K562 (cell line): ENCODE measurements around the gene TPD52L1. TPM values are rescaled to one million over a fixed set of nuclear protein-coding genes. Genes with fewer than 3 reads are reported as not detected.
A peak's percentile ranks its signal among the peaks of the same experiment; 100 is the strongest.

Experiments
- ATAC-seq: fragments of 200-7000 bp; cut with Tn5 transposase; 3 replicates; pipeline ENCODE4 v1.9.1; 2020; ENCODE audit warnings: moderate library complexity
- BruUV-seq: library from RNA; stranded (reverse); fragments of 400-500 nt; replicated peaks from 2 replicates; lab custom pipeline; 2021; lab: Mats Ljungman, UMichigan
- CTCF ChIA-PET: fragments of 300-600 bp; formaldehyde crosslinking; extraction: SDS; loops from one replicate; lab custom pipeline; 2021; ENCODE audit warnings: low intra/inter-chr PET ratio; lab: Yijun Ruan, JAX
- POLR2A ChIA-PET: fragments of 300-600, 350-650 bp; sonication (Branson Sonifier 250); formaldehyde crosslinking; extraction: SDS; loops from one replicate; lab custom pipeline; 2021; ENCODE audit warnings: antibody characterized with exemption, inconsistent platforms; lab: Yijun Ruan, JAX
- DNase-seq, 4 experiments: peaks; one replicate each; pipeline versions ENCODE4 v3.0.0 to v3.0.0-alpha.2; 2011 to 2018; ENCODE audit warnings: low spot score in 3 of 4, mixed read lengths in 3 of 4; ENCODE audit errors: extremely low read depth in 1 of 4
- FAIRE-seq: peaks from 2 replicates; lab custom pipeline; 2011; peaks lifted over from hg19 to GRCh38; lab: Jason Lieb, UNC
- H2AFZ ChIP-seq: 2 replicates; pipeline ENCODE4 v1.6.0; 2011; ENCODE audit warnings: low read depth, low read length, control low read depth, inconsistent platforms
- H3K27ac ChIP-seq: fragments of 200-600 bp; 3 replicates; pipeline ENCODE4 v1.8.0; 2011; ENCODE audit warnings: low read depth, mild to moderate bottlenecking, control low read depth, inconsistent platforms, low read length, moderate library complexity, mixed read lengths; ENCODE audit errors: extremely low read depth
- H3K27me3 ChIP-seq, 2 experiments: fragments of 300-600 bp in 1 of 2; 2 replicates in 1 of 2; 3 replicates in 1 of 2; pipeline versions ENCODE4 v1.6.0 to v1.8.0; 2011; ENCODE audit warnings: inconsistent platforms in 2 of 2, low read length in 2 of 2, mild to moderate bottlenecking in 1 of 2, mixed read lengths in 1 of 2, moderate library complexity in 1 of 2; ENCODE audit not compliant: control insufficient read depth in 2 of 2, insufficient read depth in 2 of 2
- H3K36me3 ChIP-seq: fragments of 300-600 bp; 3 replicates; pipeline ENCODE4 v1.8.0; 2011; ENCODE audit warnings: mild to moderate bottlenecking, low read length, inconsistent platforms; ENCODE audit not compliant: control insufficient read depth, insufficient read depth
- H3K4me1 ChIP-seq, 2 experiments: fragments of 200-600 bp in 1 of 2; replicated peaks in 1 of 2; 2 replicates in 1 of 2; 3 replicates in 1 of 2; pipeline versions ENCODE4 v1.5.1 to v1.8.0; 2011; ENCODE audit warnings: inconsistent platforms in 2 of 2, low read length in 2 of 2, mild to moderate bottlenecking in 1 of 2, mixed read lengths in 1 of 2, moderate library complexity in 1 of 2; ENCODE audit not compliant: control insufficient read depth in 2 of 2, insufficient read depth in 2 of 2
- H3K4me2 ChIP-seq: 2 replicates; pipeline ENCODE4 v1.6.1; 2011; ENCODE audit warnings: low read length, control low read depth, inconsistent platforms, mixed read lengths; ENCODE audit not compliant: insufficient read depth
- H3K4me3 ChIP-seq: fragments of 200-600 bp; sonication (generic), shearing (Covaris generic); 2 replicates; pipeline ENCODE4 v1.5.1; 2016; ENCODE audit warnings: control low read depth, inconsistent platforms
- H3K79me2 ChIP-seq: fragments of 200-600 bp; 3 replicates; pipeline ENCODE4 v1.8.0; 2011; ENCODE audit warnings: low read length, inconsistent platforms; ENCODE audit not compliant: control insufficient read depth, insufficient read depth
- H3K9ac ChIP-seq, 2 experiments: 2 replicates each; pipeline versions ENCODE4 v1.6.0 to v1.6.1; 2011; ENCODE audit warnings: low read depth in 2 of 2, low read length in 2 of 2, control low read depth in 1 of 2, inconsistent platforms in 1 of 2, mild to moderate bottlenecking in 1 of 2, mixed read lengths in 1 of 2; ENCODE audit not compliant: insufficient read depth in 1 of 2
- H3K9me1 ChIP-seq: one replicate; pipeline ENCODE4 v1.6.0; 2011; ENCODE audit warnings: inconsistent platforms, mild to moderate bottlenecking, low read length, moderate library complexity; ENCODE audit not compliant: control insufficient read depth, insufficient read depth
- H3K9me3 ChIP-seq: replicated peaks from 2 replicates; pipeline ENCODE4 v1.5.1; 2011; ENCODE audit warnings: low read depth, low read length, inconsistent platforms; ENCODE audit not compliant: control insufficient read depth, insufficient read depth
- H4K20me1 ChIP-seq: replicated peaks from 2 replicates; pipeline ENCODE4 v1.6.1; 2011; ENCODE audit warnings: low read length, inconsistent platforms, mixed read lengths; ENCODE audit not compliant: control insufficient read depth, insufficient read depth
- BACH1 ChIP-seq: fragments of 200-800 bp; sonication (Bioruptor generic); IDR thresholded peaks from 2 replicates; pipeline ENCODE4 v1.6.1; 2016; ENCODE audit warnings: missing genetic modification characterization, missing compliant biosample characterization
- CBFA2T3 ChIP-seq: fragments of 450-650 bp; IDR thresholded peaks from 2 replicates; pipeline ENCODE4 v1.6.1; 2017
- CBX8 ChIP-seq: fragments of 200-600 bp; sonication (generic); IDR thresholded peaks from 2 replicates; pipeline ENCODE4 v1.6.1; 2012; ENCODE audit warnings: borderline replicate concordance, mixed run types, low read depth, mild to moderate bottlenecking, moderate library complexity, mixed read lengths, low read length, control low read depth, inconsistent platforms; ENCODE audit not compliant: poor library complexity, severe bottlenecking; ENCODE audit errors: extremely low read depth
- CCNT2 ChIP-seq: IDR thresholded peaks from 2 replicates; pipeline ENCODE4 v1.6.1; 2011; ENCODE audit warnings: borderline replicate concordance, low read depth, mild to moderate bottlenecking, moderate library complexity, mixed read lengths, low read length; ENCODE audit not compliant: insufficient read length; ENCODE audit errors: extremely low read depth
- CTBP1 ChIP-seq: fragments of 450-650 bp; IDR thresholded peaks from 2 replicates; pipeline ENCODE4 v1.6.1; 2016; ENCODE audit warnings: borderline replicate concordance
- ESRRA ChIP-seq: fragments of 450-650 bp; IDR thresholded peaks from 2 replicates; pipeline ENCODE4 v1.6.1; 2014; ENCODE audit warnings: low read depth, mild to moderate bottlenecking, moderate library complexity, borderline replicate concordance
- FOSL1 ChIP-seq: fragments of 200-800 bp; sonication (Bioruptor generic); conservative IDR thresholded peaks from 2 replicates; pipeline ENCODE4 v1.6.1; 2016; ENCODE audit warnings: missing genetic modification characterization, missing compliant biosample characterization
- GTF2E2 ChIP-seq: fragments of 200-800 bp; sonication (Bioruptor generic); IDR thresholded peaks from 2 replicates; pipeline ENCODE4 v1.6.1; 2016; ENCODE audit warnings: missing genetic modification characterization, missing compliant biosample characterization
- HNRNPH1 ChIP-seq: fragments of 200-400 bp; formaldehyde crosslinking; optimal IDR thresholded peaks from 2 replicates; pipeline ENCODE3; 2017; ENCODE audit warnings: low read depth, mild to moderate bottlenecking, low read length, moderate library complexity
- IRF9 ChIP-seq: fragments of 450-650 bp; IDR thresholded peaks from 2 replicates; pipeline ENCODE4 v1.6.1; 2016; ENCODE audit warnings: missing biosample characterization, missing genetic modification characterization
- NFRKB ChIP-seq: fragments of 450-650 bp; IDR thresholded peaks from 2 replicates; pipeline ENCODE4 v1.6.1; 2016; ENCODE audit warnings: low read depth
- ZNF134 ChIP-seq: fragments of 250-450 bp; sonication (Bioruptor Pico); conservative IDR thresholded peaks from 2 replicates; pipeline ENCODE4 v1.4.0; 2020
- ZNF766 ChIP-seq: fragments of 200-800 bp; sonication (Bioruptor generic); conservative IDR thresholded peaks from 2 replicates; pipeline ENCODE4 v1.6.1; 2016; ENCODE audit warnings: missing genetic modification characterization, missing compliant biosample characterization
- WGBS: fragments of 100-300 bp; shearing (Covaris generic); methylation state at CpG from one replicate; pipeline ENCODE4 v1.1.6; 2016; ENCODE audit warnings: low coverage, mixed read lengths; ENCODE audit not compliant: insufficient coverage; ENCODE audit errors: missing lambda C conversion rate; 5-methylcytosine and 5-hydroxymethylcytosine counted together
- in situ Hi-C: fragments of 300-500 bp; cut with MboI; formaldehyde crosslinking; loops from 4 replicates; pipeline ENCODE4 v1.15.0; 2018; ENCODE audit warnings: inconsistent platforms, mixed read lengths
- intact Hi-C: fragments of 100-400 bp; cut with micrococcal nuclease; formaldehyde crosslinking; loops from 2 replicates; pipeline ENCODE4 v1.14.2; 2022
- polyA plus RNA-seq, 8 experiments: library from polyadenylated mRNA; depleted of rRNA in 4 of 8; stranded (reverse) in 5 of 8; unstranded in 3 of 8; fragments of >200 nt; fragmentation: Nextera tagmentation in 2 of 8; fragmentation: Illumina TruSeq in 1 of 8; extraction: Ambion mirVana in 2 of 8; extraction: Trizol in 1 of 8; gene quantifications; 2 replicates each; pipeline versions ENCODE4 v1.2.1 to v1.2.3, GENCODE V29; 2011 to 2014; ENCODE audit warnings: inconsistent platforms in 1 of 8, missing spikeins in 1 of 8
- total RNA-seq, 7 experiments: library from RNA; depleted of rRNA in 6 of 7; stranded (reverse); fragments of >200 nt in 6 of 7; fragmentation: Illumina TruSeq in 2 of 7; extraction: Trizol in 2 of 7; gene quantifications; 2 replicates each; pipeline versions ENCODE4 v1.2.1 to v1.2.3, GENCODE V29; 2011 to 2021; ENCODE audit warnings: low replicate concordance in 1 of 7
- TF ChIP-seq, protein P1 (sequence below): sonication (generic); IDR thresholded peaks from 2 replicates; pipeline ENCODE4 v1.6.1; 2016
- TF ChIP-seq, protein P2 (sequence below): fragments of 450-650 bp; IDR thresholded peaks from 2 replicates; pipeline ENCODE4 v1.6.1; 2018; ENCODE audit not compliant: partially characterized antibody

TPD52L1 gene
- total and polyA plus RNA-seq, 9 of the 15 experiments (the other 6 are each of a cell fraction or from before 2014, with no cell fraction given) = 12.9 to 149 (median 75.7) TPM

DNA sequence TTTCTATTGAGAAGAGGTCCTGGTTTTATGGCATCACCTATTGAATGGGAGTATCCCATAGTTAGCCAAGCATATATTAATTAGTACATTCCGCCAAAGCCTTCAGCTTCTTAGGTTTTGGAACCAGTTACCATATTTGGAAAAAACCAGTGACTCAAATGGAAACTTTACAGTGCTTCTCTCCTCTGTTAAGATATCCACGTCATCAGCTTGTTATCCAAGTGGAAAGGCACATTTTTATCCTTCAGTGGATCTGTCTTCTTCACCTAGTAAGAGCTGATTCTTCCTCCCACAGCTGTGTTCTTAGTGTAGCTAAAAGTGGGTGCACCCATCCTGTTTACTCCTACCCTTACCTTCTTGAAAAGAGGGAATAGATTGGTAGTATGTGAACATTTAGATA is 34.5 kb downstream of the TPD52L1 start:
- ATAC-seq (peak; percentile 24), FAIRE-seq (peak; percentile 66), DNase-seq (peak in 2 of 4 experiments; percentile 23 to 53)
- no peaks in the 10 kb centered on the region for H3K27me3 ChIP-seq
- in situ Hi-C loops (no loop called here), intact Hi-C loops (no loop called here)
- peak overlapping the region; percentile 23; the same call in 1 of the 3 replicates for H3K27ac ChIP-seq
- H2AFZ ChIP-seq = no peak overlapping the region
- peak overlapping the region in 1 of 2 experiments; percentile 23; a peak in 1 of 4 replicates for H3K9ac ChIP-seq
- H3K4me2 ChIP-seq = peak overlapping the region; percentile 13; the same call in 1 of the 2 replicates
- H3K79me2 ChIP-seq = no peaks in the 10 kb centered on the region
- no peaks in the 10 kb centered on the region for H3K9me1 ChIP-seq
- 25% methylated on average over 2 of the region's 2 CpGs for WGBS
- ChIA-PET POLR2A (interaction anchor here (1.5 to 2.2 kb wide), 4 partner anchors 10 to 19 kb away, joined by 3 to 11 read pairs (median 9); no protein-coding TSS in a partner anchor), CTCF (interaction anchor here (0.7 kb wide), 1 partner anchor 1388 kb away, joined by 3 read pairs; no protein-coding TSS in a partner anchor)
- H3K4me1 ChIP-seq = peaks cover 5 to 41% of the 10 kb centered on the region in 2 experiments; a peak in 4 of 5 replicates
- H3K36me3 ChIP-seq = no peaks in the 10 kb centered on the region
- no peak overlapping the region for H3K4me3 ChIP-seq
- no TSS peak for BruUV-seq
- no peaks in the 10 kb centered on the region for H3K9me3 ChIP-seq
- no peaks in the 10 kb centered on the region for H4K20me1 ChIP-seq
- TF ChIP-seq NFRKB = no peak
- 0 out of 2 replicates have a peak, but pooled peaks have one; percentile 66 for TF ChIP-seq ZNF134 (CRISPR knock-in tag)
- TF ChIP-seq ESRRA = no peak
- TF ChIP-seq, protein P1, sequence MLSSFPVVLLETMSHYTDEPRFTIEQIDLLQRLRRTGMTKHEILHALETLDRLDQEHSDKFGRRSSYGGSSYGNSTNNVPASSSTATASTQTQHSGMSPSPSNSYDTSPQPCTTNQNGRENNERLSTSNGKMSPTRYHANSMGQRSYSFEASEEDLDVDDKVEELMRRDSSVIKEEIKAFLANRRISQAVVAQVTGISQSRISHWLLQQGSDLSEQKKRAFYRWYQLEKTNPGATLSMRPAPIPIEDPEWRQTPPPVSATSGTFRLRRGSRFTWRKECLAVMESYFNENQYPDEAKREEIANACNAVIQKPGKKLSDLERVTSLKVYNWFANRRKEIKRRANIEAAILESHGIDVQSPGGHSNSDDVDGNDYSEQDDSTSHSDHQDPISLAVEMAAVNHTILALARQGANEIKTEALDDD = peak; percentile 28; the same call in 1 of the 2 replicates
- TF ChIP-seq HNRNPH1 = no peak
- peak; percentile 28; the same call in 1 of the 2 replicates for TF ChIP-seq CTBP1
- no peak for TF ChIP-seq IRF9 (tag)
- TF ChIP-seq CCNT2 = peak; percentile 13
- TF ChIP-seq GTF2E2 (tag) = 0 out of 2 replicates have a peak, but pooled peaks have one; percentile 58
- no peak for TF ChIP-seq CBX8
- TF ChIP-seq ZNF766 = peak; percentile 82
- TF ChIP-seq BACH1 = peak; percentile 60; the same call in 1 of the 2 replicates
- peak; percentile 85 for TF ChIP-seq FOSL1 (tag)
- TF ChIP-seq, protein P2, sequence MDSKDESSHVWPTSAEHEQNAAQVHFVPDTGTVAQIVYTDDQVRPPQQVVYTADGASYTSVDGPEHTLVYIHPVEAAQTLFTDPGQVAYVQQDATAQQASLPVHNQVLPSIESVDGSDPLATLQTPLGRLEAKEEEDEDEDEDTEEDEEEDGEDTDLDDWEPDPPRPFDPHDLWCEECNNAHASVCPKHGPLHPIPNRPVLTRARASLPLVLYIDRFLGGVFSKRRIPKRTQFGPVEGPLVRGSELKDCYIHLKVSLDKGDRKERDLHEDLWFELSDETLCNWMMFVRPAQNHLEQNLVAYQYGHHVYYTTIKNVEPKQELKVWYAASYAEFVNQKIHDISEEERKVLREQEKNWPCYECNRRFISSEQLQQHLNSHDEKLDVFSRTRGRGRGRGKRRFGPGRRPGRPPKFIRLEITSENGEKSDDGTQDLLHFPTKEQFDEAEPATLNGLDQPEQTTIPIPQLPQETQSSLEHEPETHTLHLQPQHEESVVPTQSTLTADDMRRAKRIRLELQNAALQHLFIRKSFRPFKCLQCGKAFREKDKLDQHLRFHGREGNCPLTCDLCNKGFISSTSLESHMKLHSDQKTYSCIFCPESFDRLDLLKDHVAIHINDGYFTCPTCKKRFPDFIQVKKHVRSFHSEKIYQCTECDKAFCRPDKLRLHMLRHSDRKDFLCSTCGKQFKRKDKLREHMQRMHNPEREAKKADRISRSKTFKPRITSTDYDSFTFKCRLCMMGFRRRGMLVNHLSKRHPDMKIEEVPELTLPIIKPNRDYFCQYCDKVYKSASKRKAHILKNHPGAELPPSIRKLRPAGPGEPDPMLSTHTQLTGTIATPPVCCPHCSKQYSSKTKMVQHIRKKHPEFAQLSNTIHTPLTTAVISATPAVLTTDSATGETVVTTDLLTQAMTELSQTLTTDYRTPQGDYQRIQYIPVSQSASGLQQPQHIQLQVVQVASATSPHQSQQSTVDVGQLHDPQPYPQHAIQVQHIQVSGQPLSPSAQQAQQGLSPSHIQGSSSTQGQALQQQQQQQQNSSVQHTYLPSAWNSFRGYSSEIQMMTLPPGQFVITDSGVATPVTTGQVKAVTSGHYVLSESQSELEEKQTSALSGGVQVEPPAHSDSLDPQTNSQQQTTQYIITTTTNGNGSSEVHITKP = peak; percentile 4
- peak; percentile 46 for TF ChIP-seq CBFA2T3
